Fibroblast of upper back skin (primary cell): ENCODE data around the gene OXCT2.
"Not testable (repeated sequence)": the region's sequence is repeated elsewhere in the genome, so short reads cannot be mapped to it uniquely, and the experiment has no call there.

Source experiments
- DNase-seq: peaks from one replicate; pipeline ENCODE4 v3.0.0-alpha.2; 2013

The OXCT2 gene

DNA sequence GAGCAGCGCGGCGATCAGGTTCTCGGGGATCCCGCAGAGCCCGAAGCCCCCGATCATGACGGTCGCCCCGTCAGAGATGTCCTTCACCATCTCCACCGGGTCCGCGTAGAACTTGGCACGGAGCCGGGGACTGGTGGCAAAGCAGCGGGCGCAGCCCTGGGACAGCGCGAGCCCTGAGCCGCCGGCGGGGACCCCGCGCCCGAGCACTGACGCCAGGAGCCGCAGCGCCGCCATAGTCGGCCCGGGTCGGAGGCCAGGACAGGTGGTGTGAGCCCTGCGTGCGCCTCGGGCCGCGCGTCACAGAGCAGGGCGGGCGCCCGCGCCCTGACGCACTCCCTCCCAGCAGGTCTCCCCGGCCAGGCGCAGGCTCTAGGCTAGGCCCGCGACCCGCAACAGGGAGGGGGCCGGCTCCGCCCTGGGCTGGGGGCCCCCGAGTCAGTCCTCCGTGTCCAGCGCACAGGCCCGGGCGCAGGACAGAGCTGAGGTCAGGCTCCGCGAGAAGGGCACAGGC, at the start of gene OXCT2:
Gene OXCT2, minus strand, starts transcription at position 327 of the 511 bp plus-strand sequence. Its CDS starts 93 bp downstream, at position 234.
- not testable (repeated sequence) for DNase-seq

DNA sequence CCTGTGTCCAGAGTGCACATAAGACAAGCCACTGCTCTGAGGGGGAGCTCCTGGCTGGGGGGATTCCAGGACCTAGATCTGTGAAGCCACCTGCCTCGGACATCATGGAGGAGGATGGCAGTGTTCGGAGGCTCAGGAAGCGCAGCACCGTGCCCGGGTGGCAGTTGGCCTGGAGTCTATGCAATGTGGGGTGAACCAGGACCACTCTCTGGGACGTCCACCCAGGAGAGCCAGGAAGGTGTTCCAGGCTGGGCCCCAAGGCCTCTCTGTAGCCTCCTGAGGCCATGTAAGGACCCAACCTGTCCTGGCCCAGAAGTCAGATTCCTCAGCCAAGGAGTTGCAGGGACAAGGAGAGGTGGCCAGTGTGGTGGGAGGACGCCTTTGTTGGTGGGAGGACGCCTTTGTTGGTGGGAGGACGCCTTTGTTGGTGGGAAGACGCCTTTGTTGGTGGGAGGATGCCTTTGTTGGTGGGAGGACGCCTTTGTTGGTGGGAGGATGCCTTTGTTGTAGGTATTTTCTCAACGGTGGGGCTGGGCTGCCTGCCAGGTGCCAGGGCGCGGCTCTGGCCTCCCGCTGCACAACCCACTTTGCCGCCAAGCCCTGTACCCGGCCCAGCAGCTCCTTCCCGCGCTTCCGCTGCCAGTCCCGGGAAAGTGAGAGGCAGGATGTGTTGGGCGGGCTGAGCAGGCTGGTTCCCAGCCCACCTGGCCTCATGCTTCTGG, 48.1 kb upstream of the OXCT2 start:
- no peak for DNase-seq

DNA sequence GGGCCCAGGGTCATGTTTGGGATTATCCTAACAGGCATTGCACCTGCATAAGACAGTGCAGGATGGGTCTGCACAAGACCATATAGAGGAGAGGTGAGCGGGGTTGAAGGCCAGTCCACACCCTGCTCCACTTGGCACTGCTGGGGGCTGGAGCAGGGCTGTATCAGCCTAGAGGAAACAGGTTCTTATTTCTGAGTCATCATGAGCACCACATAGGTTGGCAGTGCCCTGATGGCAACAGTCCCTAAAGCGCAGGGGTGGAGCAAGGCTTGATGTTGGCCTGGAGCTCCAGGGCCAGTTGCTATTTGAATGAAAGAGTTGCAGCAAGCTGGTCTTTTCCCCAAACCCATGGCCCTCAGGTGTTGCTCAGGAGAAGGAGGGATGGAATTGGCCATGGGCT, 47.3 kb upstream of the OXCT2 start:
- no peak for DNase-seq

DNA sequence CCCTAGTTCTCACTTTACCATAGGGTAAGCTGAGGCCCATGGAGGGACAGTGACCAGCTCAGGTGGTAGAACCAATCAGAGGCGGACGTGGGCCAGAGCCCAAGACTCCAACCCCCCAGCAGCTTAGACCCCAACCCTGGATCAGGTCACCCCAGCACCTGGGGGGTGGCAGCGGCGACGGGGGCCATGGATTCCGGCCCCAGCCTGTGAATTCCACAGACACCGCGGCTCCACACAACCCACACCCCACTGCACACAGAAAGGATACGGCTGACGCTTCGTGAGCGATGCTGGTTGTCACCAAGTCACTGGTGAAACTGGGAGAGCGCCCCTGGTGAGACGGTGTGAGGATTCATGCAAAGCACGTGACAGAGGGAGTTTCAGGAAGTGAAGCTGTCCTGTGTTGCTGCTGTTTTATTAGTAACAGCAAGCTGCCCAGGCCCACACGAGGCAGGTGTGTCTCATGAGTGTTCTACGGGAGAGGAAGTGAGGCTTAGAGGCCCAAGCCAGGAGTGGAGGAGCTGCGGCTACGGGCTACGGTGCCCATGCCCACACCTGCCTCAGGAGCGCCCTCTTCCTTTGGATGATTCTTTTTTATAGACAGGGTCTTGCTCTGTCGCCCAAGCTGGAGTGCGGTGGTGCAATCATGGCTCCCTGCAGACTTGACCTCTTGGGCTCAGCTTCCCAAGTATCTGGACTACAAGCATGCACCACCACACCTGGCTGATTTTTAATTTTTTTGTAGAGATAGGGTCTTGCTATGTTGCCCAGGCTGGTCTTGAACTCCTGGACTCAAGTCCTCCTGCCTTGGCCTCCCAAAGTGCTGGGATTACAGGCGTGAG, 46.2 kb upstream of the OXCT2 start:
- DNase-seq = not testable (repeated sequence)

GRCh38 chr1:39816415-39817090, 45.4 kb upstream of the OXCT2 start:
- DNase-seq = peak; percentile 59

GRCh38 chr1:39812913-39813312, 41.8 kb upstream of the OXCT2 start:
- DNase-seq = no peak

GRCh38 chr1:39808784-39809517, 37.8 kb upstream of the OXCT2 start:
- no peak for DNase-seq

- no peak for DNase-seq
Observed at GRCh38 chr1:39805385-39805784, 34.2 kb upstream of the OXCT2 start.

DNA sequence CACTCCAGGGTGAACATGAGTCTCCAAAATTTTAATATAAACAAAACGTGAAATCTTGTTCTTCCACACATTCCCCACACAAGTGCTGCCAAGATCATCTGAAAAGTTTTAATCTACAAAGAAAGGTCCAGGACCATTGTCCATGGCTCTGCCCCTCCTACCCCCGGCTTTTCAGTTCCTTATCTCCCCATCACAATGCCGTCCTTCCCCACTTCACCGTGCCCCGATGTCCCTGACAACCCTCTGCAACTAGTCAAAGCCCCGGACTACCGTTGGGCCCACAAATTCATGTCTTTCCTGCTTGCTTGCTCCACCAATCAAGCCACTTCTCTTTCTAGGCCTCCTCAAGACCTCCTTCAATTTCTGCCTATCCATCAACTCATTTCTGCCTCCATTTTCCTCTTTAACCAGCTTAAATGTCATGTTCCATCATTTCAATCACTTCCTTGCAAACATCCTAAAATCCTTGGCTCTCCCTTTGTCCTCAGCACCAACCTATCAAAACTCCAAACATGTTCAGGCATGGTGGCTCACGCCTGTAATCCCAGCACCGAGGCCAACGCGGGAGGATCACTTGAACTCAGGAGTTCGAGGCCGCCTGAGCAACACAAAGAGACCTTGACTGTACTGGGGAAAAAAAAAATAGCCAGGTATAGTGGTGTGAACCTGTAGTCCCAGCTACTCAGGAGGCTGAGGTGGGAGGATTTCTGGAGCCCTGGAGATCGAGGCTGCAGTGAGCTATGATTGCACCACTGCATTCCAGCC, 31.5 kb upstream of the OXCT2 start:
- no peak for DNase-seq

DNA sequence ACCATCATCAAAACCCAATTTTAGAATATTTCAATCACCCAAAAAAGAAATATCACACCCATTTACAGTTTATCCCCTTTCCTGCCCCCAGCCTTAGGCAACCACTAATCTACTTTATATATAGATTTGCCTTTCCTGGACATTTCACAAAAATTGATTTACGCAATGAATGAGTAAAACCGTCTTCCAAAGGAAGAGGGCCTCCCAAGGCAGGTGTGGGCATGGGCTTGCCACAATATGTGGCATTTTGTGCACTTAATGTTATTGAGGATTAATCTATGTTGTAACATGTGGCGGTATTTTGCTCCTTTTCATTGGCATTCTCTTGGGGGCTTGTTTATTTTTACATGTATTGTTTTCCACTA, 29.3 kb upstream of the OXCT2 start:
- no peak for DNase-seq

GRCh38 chr1:39799770-39800470, 28.8 kb upstream of the OXCT2 start:
- peak; percentile 54 for DNase-seq

DNA sequence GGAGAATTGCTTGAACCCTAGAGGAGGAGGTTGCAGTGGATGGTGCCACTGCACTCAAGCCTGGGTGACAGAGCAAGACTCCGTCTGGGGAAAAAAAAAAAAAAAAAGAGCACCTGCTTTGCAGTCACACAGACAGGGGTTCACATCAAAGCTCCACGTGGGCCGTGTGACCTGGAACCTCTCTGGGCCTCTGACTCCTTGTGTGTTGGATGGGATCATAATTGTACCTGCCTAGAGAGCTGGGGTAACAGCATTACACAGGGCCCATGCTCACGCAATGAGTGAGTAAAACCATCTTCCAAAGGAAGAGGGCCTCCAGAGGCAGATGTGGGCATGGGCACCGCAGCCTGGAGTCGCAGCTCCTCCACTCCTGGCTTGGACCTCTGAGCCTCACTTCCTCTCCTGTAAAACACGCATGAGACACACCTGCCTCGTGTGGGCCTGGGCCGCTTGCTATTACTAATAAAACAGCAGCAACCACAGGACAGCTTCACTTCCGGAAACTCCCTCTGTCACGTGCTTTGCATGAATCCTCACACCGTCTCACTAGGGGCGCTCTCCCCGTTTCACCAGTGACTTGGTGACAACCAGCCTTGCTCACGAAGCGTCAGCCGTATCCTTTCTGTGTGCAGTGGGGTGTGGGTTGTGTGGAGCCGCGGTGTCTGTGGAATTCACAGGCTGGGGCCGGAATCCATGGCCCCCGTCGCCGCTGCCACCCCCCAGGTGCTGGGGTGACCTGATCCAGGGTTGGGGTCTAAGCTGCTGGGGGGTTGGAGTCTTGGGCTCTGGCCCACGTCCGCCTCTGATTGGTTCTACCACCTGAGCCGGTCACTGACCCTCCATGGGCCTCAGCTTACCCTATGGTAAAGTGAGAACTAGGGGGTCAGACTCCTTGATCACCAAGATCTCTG, 28.0 kb upstream of the OXCT2 start:
- peak; percentile 42 for DNase-seq

DNA sequence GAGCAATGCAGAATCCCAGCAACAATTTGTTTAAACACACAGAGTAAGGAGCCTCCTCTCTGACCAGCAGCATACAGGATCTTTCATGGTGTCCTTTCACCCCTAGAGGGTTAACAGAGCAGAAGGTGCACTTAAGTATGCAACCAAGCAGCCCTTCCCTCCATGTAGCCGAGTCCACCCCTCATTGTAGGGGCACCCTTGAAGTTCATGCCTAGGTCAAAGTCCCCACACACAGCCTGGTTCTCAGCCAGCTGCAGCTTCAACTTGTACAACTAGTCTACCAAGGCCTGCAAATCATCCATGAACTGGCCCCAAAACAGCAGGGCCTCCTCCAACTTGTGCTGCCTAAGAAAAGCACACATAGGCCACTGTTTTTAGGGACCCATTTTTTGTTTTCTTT, 24.5 kb upstream of the OXCT2 start:
- DNase-seq = no peak

- DNase-seq = no peak
Observed at GRCh38 chr1:39791838-39792237, 20.7 kb upstream of the OXCT2 start.

- DNase-seq = no peak
Observed at GRCh38 chr1:39789571-39790110, 18.5 kb upstream of the OXCT2 start.

GRCh38 chr1:39788758-39789570, 17.8 kb upstream of the OXCT2 start, which contains the start of gene BMP8B:
Gene BMP8B, minus strand, starts transcription at chr1:39788865. Its CDS starts 380 bp downstream, at chr1:39788485.
- no peak for DNase-seq

DNA sequence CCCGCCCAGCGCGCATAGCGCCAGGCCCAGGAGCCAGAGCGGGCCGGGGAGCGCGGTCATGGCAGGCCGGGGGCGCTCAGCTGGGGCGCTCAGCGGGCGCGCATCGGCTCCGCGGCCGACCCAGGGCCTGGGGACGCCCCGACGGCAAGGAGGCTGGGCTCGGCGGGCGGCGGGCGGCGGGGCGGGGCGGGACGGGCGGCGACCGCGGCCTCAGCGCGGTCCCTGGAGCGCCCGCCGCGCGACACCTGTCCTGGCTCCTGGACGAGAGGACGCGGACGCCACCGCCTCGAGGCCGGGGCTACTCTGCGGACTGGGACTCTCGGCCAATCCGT, 17.2 kb upstream of the OXCT2 start:
- DNase-seq = no peak

- DNase-seq = not testable (repeated sequence)
Observed at GRCh38 chr1:39787964-39788363, 16.8 kb upstream of the OXCT2 start.

GRCh38 chr1:39787468-39787867, 16.3 kb upstream of the OXCT2 start:
- no peak for DNase-seq
